Epidermal melanocyte (primary cell): ENCODE results near the gene KREMEN1.

Source experiments
- DNase-seq: peaks from one replicate; pipeline ENCODE4 v3.0.0; 2011; ENCODE audit warnings: low spot score; ENCODE audit not compliant: insufficient read length

Gene KREMEN1

DNA sequence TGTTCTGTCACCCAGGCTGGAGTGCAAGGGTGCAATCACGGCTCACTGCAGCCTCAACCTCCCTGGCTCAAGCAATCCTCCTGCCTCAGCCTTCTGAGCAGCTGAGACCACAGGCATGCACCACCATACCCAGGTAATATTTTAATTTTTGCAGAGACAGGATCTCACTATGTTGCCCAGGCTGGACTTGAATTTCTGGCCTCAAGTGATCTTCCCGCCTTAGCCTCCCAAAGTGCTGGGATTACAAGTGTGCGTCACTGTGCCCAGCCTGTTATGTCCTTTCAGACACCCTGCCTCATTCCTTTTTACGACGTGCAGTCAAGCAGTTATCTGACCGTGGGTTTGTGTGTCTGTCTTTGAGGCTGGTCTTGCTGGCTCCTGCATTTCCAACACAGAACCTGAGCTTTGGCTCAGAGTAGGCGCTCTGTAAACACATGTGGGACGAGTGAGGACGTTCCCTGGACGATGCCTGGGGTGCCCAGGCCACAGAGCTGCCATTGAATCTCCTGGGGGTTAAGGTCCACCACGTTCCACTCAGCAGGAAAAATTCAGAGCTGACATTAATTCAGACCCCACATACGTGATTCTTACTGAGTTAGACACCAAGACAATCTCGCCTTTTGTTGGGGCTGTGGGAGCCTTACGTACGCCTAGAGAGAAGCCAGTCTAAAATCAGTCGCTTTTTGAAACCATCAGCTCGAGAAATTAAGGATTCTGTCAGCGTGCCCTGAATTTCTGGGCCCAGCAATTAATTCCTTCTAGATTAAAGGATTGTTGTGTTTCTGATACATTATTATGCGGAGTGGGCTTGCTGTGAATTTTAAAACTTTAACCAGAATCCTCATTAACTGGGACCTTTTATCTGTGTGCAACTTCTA, 111.4 kb downstream of the KREMEN1 start:
- no peak for DNase-seq

GRCh38 chr22:29184849-29185490, 112.1 kb downstream of the KREMEN1 start:
- no peak for DNase-seq

DNA sequence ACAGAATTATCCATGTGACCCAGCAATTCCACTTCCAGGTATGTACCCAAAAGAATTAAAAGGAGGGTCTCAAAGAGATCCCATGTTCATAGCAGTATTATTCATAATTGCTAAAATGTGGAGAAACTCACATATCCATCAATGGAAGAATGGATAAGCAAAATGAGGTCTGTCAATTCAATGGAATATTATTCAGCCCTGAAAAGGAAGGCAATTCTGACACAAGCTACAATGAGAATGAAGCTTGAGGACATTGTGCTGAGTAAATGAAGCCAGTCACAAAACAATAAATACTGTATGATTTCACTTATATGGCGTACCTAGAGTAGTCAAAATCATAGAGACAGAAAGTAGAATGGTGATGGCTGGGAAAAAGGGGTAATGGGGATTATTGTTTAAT, 113.5 kb downstream of the KREMEN1 start:
- DNase-seq, result no peak

GRCh38 chr22:29187831-29188230, 115.0 kb downstream of the KREMEN1 start:
- no peak for DNase-seq

DNA sequence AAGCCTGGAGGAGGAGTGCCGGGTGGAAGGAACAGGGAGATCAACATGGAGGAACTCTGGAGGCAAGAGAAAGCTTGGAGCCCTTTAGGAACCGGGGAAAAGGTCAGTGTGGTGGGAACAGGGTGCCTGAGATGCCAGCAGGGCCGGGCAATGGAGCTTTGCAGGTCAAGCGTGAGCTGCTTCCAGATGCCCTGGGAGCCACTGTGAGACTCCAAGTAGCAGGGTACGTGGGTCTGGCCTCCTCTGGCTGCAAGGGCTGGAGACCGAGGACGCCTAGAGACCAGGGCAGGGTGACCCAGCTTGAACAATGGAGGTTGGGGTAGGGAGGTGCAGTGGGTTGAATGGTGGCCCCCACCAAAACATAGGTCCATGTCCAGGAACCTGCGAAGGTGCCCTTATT, 117.2 kb downstream of the KREMEN1 start:
- no peak for DNase-seq

DNA sequence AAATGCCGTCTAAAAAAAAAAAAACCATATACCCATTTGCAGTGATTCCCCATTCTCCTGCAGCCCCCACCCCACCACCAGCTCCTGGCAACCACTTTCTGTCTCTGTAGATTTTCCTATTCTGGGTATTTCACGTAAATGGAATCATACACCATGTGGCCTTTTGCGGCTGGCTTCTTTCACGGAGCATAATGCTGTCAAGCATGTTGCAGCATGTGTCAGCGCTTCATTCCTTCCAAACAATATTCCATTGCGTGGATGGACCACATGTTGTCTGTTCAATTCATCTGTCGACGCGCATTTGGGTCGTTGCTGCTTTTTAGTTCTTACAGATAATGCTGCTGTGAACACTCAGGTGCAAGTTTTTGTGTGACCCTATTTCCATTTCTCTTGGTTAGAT, 118.1 kb downstream of the KREMEN1 start:
- no peak for DNase-seq

- no peak for DNase-seq
These were observed 120.2 kb downstream of the KREMEN1 start for GRCh38 chr22:29193021-29193420.

- DNase-seq, result no peak
These were observed 121.3 kb downstream of the KREMEN1 start for GRCh38 chr22:29194184-29194583.

DNA sequence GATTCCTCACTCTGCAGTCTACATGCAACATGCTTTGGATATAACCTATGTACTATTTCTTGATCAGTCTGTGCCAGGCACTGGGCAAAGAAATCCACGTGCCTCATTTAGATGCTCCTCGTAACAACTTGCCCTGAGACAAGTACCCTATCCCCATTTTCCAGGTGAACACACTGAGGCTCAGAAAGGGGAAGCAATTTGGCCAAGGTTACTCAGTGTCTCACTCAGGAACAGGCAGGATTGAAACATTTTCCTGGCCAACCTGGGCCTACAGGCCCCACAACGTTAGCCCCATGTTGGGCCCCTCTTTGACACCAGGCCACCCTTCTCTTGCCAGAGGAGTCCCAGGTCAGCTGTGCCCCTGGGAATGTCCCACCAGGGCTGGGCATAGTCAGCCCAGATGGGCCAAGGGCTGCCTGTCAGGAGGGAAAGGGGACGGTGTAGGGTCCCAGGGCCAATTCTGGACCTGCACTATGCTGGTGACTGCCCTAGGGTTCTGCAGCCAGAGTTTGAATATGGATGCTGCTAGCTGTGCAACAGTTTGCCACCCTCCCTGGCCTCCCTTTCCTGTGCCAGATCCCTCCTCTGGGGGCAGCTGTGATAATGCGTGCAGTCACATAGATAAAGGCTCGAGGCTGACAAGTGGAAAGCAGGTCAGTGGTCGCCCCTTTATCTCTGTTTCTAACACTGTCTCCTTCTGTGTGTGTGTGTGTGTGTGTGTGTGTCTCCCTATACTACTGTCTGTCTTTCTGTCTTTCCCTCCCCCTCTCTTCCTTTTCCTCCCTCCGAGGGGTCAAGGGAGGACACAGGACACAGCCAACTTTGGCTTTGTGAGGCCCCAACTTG, 122.5 kb downstream of the KREMEN1 start:
- no peak for DNase-seq

DNA sequence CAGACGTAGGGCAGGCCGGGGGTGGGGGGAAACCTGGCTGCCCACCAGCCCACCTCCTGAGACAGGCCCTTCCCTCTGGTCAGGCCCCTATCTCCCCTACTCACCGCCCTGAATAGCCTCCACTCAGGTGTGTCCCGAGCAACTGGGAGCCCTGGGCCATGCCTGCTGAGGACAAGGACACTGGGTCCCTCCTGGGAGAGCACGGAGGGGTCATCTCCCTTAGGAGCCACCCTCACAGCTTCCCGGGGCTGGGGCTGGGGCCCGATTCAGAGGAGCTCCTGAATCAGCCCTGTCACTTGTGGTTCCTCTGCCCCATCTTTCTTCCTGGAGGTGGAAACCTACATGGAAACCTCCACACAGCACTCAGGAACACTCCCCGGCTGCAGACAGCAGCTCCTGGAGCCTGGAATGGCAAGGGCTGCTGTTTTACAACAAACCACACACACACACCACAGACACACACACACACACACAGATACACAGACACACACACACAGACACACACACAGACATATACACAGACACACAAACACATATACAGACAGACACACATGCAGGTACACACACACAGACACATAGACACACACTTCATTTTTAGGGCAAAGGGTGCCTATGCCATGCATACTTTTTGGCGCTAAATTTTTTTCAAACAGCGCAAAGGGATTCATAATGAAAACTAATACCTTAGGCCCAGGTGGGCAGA, 123.3 kb downstream of the KREMEN1 start:
- DNase-seq, result no peak

DNA sequence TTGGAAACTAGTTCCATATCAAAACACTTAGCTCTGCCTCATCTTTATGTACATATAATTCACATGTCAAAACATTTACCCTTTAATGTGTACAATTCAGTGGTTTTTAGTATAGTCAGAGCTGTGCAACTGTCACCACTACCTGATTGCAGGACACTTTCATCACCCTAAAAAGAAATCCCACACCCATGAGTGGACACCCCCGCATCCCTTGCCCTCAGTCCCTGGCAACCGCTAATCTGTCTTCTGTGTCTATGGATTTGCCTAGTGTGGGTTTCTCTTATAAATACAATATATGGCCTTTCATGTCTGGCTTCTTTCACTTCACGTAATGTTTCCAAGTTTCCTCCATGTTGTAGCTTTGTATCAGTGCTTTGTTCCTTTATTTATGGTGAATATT, 124.3 kb downstream of the KREMEN1 start:
- no peak for DNase-seq

- DNase-seq, result no peak
These were observed 125.4 kb downstream of the KREMEN1 start for GRCh38 chr22:29198240-29198639.

- DNase-seq, result no peak
These were observed 127.0 kb downstream of the KREMEN1 start for GRCh38 chr22:29199702-29200400.

DNA sequence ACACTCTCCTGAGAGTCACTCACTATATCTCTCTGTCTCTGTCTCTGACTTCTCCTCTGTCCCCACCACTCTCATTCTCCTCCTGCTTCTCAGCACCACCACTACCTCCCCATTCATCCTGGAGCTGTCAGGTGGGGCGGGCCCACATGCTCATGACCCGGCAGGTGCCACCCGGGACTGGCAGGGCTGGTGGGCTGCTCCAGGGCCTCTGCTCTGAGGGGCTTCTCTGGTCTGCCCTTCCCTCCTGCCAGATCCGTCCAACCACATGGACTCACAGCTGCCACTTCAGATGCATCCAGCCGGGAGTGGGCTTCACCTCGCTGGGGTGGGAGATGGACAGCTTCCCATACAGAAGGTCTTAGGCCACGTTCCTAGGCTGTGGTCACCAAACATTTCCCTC, 128.1 kb downstream of the KREMEN1 start:
- DNase-seq, result no peak

- DNase-seq, result no peak
These were observed 128.9 kb downstream of the KREMEN1 start for GRCh38 chr22:29201782-29202181.

- DNase-seq, result peak; percentile 22
These were observed 129.7 kb downstream of the KREMEN1 start for GRCh38 chr22:29202212-29203192.

DNA sequence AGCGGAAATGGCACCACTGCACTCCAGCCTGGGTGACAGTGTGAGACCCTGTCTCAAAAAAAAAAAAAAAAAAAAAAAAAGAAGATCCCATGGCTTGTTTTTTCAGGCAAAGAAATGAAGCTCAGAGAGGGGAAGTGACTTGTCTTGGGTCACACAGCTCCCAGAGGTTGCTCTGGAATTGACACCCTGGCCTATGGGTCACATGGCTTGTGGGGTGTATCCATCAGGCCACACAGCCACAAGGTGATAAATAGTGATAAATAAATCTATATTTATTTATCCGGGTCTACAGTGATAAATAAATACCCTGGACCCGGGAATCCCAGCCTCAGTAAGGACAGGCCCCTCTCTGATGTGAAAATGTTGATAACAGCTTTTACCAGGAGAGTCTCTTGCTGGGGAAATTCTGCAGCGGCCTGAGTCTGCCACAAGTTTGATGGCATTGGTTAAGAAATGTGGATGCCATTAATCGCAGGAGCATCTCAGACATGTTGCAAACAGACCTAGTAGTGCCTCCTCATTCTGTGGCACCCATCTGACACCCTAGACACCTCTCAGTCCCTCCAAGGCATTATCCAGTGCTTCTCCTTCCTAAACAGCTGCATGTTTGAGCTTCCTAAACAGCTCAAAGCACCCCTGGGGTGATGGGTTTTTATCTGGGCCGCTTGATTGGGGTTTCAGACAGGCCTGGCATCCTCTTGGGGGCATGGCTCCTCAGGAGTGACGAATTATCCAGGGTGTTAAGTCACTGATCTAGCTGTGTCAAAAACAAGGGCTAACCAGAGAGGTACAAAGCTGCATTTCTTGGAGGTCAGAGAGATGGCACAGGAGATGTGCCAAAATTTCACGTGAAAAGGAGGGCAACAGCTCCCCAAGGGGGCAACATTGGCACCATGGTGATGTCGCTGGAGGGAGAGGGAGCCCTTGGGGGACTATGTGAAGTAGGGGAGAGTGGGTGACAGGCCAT, 130.9 kb downstream of the KREMEN1 start:
- DNase-seq, result no peak

DNA sequence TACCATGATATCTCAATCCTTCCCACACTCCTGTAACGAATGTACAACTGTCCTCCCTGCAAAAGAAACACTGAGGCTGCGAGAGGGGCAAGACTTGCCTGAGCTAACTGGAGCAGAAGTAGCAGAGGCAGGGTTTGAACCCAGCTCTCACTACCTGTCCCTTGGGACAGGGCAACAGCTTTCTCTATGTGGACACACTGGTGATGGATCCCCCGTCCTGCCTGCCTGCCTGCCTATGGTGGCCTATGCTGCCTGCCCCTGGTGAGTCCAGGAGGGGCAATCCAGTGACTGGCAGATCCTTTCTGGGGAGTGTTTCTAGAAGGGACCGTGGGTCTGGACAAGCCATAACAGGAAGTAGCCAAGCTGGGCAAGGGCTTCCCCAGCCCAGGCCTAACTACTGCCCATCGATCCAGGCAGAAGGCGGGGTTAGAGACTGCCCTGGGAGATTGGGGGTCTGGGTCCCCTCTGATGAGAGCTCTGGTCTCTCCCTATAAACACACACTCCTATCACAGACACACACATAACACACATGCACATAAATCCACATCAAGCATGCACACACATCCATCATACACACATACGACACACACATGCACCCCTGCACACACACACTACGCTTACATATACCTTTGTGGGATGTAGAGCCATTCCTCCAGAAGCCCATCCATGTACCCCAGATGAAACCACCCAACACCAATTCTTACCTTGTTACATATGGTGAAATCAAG, 131.8 kb downstream of the KREMEN1 start:
- no peak for DNase-seq
